ENCODE measurements around the gene PXMP2. TPM values are rescaled to one million over a fixed set of nuclear protein-coding genes. Genes with fewer than 3 reads are reported as not detected.
"Not testable (repeated sequence)": the region's sequence is repeated elsewhere in the genome, so short reads cannot be mapped to it uniquely, and the experiment has no call there.

Gene PXMP2
- total RNA-seq, 1 donor from 2014 or later = 28.0 TPM

DNA sequence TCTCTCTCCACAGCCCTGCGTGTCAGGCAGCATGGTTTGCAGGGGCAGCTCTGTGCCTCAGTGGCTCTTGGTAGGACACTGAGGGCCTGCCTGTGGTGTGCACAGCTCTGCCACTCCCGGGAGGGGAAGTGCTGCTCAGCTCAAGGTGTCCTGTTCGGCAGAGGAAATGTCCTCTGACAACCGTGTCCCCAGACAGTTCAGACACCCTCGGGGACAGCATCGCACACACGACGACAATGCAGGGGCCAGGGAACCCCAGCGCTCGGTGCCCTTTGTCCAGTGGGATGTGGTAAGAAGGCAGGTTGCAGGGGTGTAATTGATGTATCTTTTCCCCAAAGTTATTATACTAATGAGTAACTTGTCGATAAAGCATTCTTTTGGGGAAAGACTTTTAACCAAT lies 60.0 kb downstream of the PXMP2 start:
- intact Hi-C loops (cut with micrococcal nuclease) = no loop called here

DNA sequence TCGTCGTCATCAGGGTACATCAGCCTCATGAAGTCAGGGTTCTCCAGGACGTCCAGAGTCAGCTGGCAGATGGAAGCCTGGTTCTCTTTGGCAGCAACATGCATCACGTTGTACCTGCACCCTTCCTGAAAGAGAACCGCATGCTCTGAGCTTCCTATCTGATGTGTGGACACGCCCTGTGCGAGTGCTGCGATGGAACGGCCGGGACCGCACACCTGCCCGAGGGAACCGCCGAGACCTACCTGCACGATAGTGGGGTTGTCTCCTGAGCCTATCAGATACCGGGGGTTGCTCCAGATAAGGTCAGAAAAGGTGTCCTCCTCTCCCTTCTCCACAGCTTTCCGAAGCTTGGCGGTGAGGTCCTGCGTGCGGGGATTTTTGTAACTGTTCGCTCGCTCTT lies 60.5 kb downstream of the PXMP2 start:
- intact Hi-C loops (cut with micrococcal nuclease) = no loop called here

DNA sequence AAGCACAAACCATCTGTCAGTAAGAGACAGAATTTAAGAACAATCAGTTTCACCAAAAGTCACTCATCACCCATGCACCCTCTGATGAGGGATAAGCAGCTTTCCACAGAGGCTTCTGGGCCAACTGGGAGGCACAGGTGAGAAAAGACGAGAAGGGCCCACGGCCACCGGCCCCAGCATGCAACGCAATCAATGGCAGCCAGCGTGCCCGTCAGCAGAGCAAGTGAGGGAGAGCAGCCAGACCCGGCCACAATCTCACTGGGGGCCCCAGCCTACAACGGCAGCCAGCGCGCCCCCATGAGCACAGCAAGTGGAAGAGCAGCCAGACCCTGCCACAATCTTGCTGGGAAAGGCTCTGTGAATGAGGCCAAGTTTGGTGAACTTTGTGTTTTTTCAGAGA lies 60.9 kb downstream of the PXMP2 start:
- intact Hi-C loops (cut with micrococcal nuclease) = no loop called here

GRCh38 chr12:132753670-132754069 lies 66.3 kb downstream of the PXMP2 start:
- intact Hi-C loops (cut with micrococcal nuclease) = not testable (repeated sequence)

GRCh38 chr12:132754160-132754932 lies 67.0 kb downstream of the PXMP2 start:
- intact Hi-C loops (cut with micrococcal nuclease) = no loop called here

Other genes with a start within 250 kb of the PXMP2 start
- 56.5 and 58.3 TPM in 2 replicates for gene FBRSL1, start 197.4 kb upstream of the PXMP2 start, total RNA-seq
- not detected in 2 replicates for gene LRCOL1, start 77.0 kb upstream of the PXMP2 start, total RNA-seq
- not detected in 2 replicates for gene P2RX2, start 68.8 kb upstream of the PXMP2 start, total RNA-seq
- 144 and 154 TPM in 2 replicates for gene POLE, start 245 bp upstream of the PXMP2 start, total RNA-seq
- gene PGAM5, start 23.3 kb downstream of the PXMP2 start, total RNA-seq = 58.2 and 59.7 TPM in 2 replicates
- 97.9 and 104 TPM in 2 replicates for gene ANKLE2, start 74.2 kb downstream of the PXMP2 start, total RNA-seq
- 54.0 and 55.2 TPM in 2 replicates for gene GOLGA3, start 141.3 kb downstream of the PXMP2 start, total RNA-seq
- gene CHFR, start 200.0 kb downstream of the PXMP2 start, total RNA-seq = 79.7 and 87.2 TPM in 2 replicates